SKM-1 (cell line): ENCODE data around the gene SHANK1.
"Not testable (repeated sequence)": the region's sequence is repeated elsewhere in the genome, so short reads cannot be mapped to it uniquely, and the experiment has no call there.

Experiments
- DNase-seq: peaks from one replicate; lab custom pipeline; 2025; ENCODE audit not compliant: unreplicated experiment; lab: John Stamatoyannopoulos, UW

The SHANK1 gene

GRCh38 chr19:50719566-50719965 lies at the start of gene SHANK1:
TSS of gene SHANK1 (minus strand) at chr19:50719802. CDS start at chr19:50716919, 2,883 bp downstream.
- DNase-seq = no peak

GRCh38 chr19:50768277-50768676 lies 48.7 kb upstream of the SHANK1 start:
- no peak for DNase-seq

DNA sequence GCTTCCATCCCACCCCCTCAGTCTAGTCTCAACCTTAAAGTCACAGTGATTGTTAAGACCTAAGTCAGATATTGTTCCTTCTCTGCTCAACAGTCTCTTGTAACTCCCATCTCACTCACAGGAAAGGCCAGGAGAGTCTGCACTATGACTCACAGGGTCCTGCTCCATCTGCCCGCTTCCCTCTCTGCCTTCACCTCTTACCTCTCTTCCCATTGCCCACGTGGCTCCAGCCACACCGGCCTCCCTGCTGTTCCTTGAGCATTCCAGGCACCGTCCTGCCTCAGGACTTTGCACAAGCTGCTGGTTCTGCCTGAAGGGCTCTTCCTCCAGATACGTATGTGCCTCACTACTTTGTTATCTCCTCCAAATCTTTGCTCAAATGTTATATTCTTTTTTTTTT lies 47.7 kb upstream of the SHANK1 start:
- not testable (repeated sequence) for DNase-seq

GRCh38 chr19:50766746-50767145 lies 47.1 kb upstream of the SHANK1 start:
- not testable (repeated sequence) for DNase-seq

DNA sequence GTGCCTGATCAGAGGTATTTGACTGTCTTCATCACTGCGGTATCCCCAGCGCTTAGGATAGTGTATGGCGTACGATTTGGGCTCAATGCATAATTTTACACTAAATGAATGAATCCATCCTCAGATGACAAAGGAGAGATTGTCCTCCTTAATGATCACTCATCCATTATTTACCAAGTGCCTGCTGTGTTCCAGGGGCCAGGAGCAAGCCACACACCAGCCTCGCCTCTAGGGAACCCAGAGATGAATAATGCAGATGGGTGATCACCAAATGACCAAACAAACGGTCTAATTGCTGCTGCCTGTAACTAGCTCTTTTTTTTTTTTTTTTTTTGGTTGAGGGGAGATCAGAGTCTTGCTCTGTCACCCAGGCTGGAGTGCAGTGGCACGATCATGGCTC lies 44.8 kb upstream of the SHANK1 start:
- no peak for DNase-seq

DNA sequence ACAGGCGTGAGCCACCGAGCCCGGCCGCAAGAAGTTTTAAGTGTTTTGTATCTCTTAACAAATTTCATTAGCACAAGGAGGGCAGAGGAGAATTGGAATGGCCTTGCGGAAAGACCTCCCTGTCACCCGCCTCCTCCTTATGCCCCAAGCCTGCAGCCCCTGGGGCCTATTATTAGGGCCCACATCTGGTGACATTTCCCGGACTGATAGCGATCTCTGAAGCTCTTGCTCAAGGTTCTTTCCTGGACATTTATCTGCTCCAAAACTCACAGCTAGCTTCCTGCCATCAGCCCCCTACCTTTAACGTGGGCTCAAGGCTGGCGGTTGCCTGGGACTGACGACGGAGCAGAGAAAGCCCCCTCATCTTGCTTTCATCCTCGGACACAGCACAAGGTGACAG lies 43.9 kb upstream of the SHANK1 start:
- not testable (repeated sequence) for DNase-seq

DNA sequence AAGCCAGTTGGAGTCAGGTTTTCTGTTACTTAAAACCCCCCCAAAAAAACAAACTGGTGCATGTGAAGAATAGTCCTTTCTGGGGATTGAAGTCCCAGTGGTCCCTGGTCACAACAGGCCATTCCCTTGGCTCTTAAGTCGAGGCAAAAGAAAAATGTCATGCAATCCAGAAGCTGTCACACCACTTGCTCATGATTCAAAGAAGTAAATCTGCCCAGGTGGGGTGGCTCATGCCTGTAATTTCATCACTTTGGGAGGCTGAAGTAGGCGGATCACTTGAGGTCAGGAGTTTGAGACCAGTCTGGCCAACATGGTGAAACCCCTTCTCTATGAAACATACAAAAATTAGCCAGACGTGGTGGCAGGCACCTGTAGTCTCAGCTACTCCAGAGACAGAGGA lies 41.9 kb upstream of the SHANK1 start:
- DNase-seq = not testable (repeated sequence)

GRCh38 chr19:50759886-50760285 lies 40.3 kb upstream of the SHANK1 start:
- DNase-seq = no peak

- not testable (repeated sequence) for DNase-seq
These were observed 39.5 kb upstream of the SHANK1 start for GRCh38 chr19:50759076-50759475.

- not testable (repeated sequence) for DNase-seq
These were observed 38.0 kb upstream of the SHANK1 start for GRCh38 chr19:50757624-50758023.

- not testable (repeated sequence) for DNase-seq
These were observed 36.6 kb upstream of the SHANK1 start for GRCh38 chr19:50756244-50756643.

GRCh38 chr19:50753879-50754278 lies 34.3 kb upstream of the SHANK1 start:
- no peak for DNase-seq

GRCh38 chr19:50750010-50750409 lies 30.4 kb upstream of the SHANK1 start:
- DNase-seq = no peak

DNA sequence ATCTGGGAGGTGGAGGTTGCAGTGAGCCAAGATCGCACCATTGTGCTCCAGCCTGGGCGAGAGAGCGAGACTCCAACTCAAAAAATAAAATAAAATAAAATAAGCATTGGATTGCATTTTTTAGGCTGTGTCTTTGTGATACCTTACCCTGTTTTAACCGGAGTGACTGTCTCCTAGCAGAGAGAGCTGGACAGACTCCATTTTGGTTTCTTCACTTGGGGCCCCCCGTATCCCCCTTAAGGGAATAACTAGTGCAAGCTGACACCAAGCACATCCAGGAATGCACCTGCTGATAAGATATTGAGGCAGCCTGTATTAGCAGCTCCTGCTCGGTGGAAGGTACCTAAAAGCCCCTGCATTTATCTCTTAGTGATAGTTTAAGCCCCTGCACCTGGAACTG lies 29.9 kb upstream of the SHANK1 start:
- DNase-seq = no peak

DNA sequence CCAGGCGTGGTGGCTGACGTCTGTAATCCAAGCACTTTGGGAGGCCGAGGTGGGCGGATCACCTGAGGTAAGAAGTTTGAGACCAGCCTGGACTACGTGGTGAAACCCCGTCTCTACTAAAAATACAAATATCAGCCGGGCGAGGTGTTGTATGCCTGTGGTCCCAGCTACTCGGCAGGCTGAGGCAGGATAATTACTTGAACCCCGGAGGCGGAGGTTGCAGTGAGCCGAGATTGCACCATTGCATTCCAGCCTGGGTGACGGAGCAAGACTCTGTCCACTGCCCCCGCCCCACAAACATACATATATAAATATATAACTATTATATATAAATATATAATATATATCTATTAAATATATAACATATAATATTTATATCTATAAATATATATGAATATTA lies 27.5 kb upstream of the SHANK1 start:
- DNase-seq = not testable (repeated sequence)

- no peak for DNase-seq
These were observed 25.6 kb upstream of the SHANK1 start for GRCh38 chr19:50745221-50745620.

DNA sequence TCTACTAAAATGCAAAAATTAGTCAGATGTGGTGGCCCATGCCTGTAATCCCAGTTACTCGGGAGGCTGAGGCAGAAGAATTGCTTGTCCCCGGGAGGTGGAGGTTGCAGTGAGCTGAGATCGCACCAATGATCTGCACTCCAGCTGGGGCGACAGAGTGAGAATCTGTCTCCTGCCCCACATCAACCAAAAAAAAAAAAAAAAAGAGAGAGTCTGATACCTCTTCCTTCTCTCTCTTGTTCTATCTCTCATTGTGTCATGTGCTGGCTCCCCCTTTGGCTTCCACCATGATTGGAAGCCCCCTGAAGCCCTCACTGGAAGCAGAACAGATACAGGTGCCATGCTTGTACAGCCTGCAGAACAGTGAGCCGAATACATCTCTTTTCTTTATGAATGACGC lies 23.9 kb upstream of the SHANK1 start:
- DNase-seq = no peak

- DNase-seq = no peak
These were observed 21.8 kb upstream of the SHANK1 start for GRCh38 chr19:50741179-50741933.

- no peak for DNase-seq
These were observed 20.4 kb upstream of the SHANK1 start for GRCh38 chr19:50739914-50740426.

- DNase-seq = no peak
These were observed 19.7 kb upstream of the SHANK1 start for GRCh38 chr19:50739132-50739913.

GRCh38 chr19:50736338-50736737 lies 16.7 kb upstream of the SHANK1 start:
- no peak for DNase-seq

DNA sequence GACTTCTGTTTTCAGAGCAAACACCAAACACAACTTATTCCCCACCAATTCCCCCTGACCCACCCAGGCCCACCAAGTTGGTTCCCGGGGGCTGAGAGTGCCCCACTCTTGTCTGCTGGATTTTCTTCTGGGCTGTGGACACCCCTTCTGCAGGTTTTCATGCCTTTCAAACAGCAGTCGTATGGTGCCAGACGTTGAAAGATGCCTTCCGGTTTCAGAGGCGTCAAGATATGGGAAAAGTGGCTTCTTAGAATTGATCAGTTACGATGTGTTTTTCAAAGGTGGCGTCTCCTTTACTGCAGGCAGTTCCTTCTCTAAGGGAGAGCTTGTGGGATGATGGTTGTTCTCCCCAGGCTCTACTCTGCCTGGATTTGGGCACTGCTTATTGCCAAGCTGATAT lies 16.3 kb upstream of the SHANK1 start:
- no peak for DNase-seq
